H1 (cell line): Measurements from ENCODE around the gene ELMOD2. TPM values are rescaled to one million over a fixed set of nuclear protein-coding genes. Genes with fewer than 3 reads are reported as not detected.

Source experiments
- KDM5A ChIP-seq: fragments of 200-600 bp; IDR thresholded peaks from 2 replicates; pipeline ENCODE4 v1.7.1; 2012; ENCODE audit warnings: mild to moderate bottlenecking, low read length, inconsistent platforms, mixed read lengths
- TCF12 ChIP-seq: IDR thresholded peaks from 2 replicates; pipeline ENCODE4 v1.6.1; 2011; ENCODE audit warnings: low read depth, mild to moderate bottlenecking, low read length
- YY1 ChIP-seq: IDR thresholded peaks from 2 replicates; pipeline ENCODE4 v1.6.1; 2011; ENCODE audit warnings: low read depth, mild to moderate bottlenecking, low read length
- polyA plus RNA-seq, 7 experiments: library from polyadenylated mRNA; depleted of rRNA in 3 of 7; stranded (reverse) in 5 of 7; unstranded in 2 of 7; fragments of >200 nt in 5 of 7; fragments of 200-250 nt in 2 of 7; gene quantifications; 1 replicate in 5 of 7; 2 replicates in 1 of 7; 4 replicates in 1 of 7; pipeline versions ENCODE4 v1.2.1 to v1.2.3, GENCODE V29; 2011 to 2013; ENCODE audit warnings: missing spikeins in 2 of 7, mixed read lengths in 2 of 7
- total RNA-seq: library from RNA; stranded (reverse); fragmentation: NEBNext Ultra II Directional; extraction: Animal tissue kit (Norgen Biotek cat#: 25700); gene quantifications from 2 replicates; pipeline ENCODE4 v1.2.1, GENCODE V29; 2021

ELMOD2 gene
- total and polyA plus RNA-seq, 2 of the 8 experiments (the other 6 are each of a cell fraction or from before 2014, with no cell fraction given) = 6.6 to 27.9 TPM

- TF ChIP-seq YY1 = no peak
- TF ChIP-seq KDM5A = no peak
- TF ChIP-seq TCF12 = no peak
Measured at GRCh38 chr4:140600408-140600807, 76.4 kb downstream of the ELMOD2 start (continued).
